ENCODE results near the gene DLGAP3. TPM values are rescaled to one million over a fixed set of nuclear protein-coding genes. Genes with fewer than 3 reads are reported as not detected.

The DLGAP3 gene
- polyA plus RNA-seq, 1 donor from 2014 or later = 2.9 TPM

- no peak overlapping the region for H3K4me3 ChIP-seq (ENCODE audit: low read length)
- no peak overlapping the region for H3K27ac ChIP-seq (ENCODE audit: low read length)
- H3K36me3 ChIP-seq (ENCODE audit: insufficient read depth, low read length) = no peaks in the 10 kb centered on the region
- TF ChIP-seq RAD21 (conservative IDR thresholded peaks at IDR 0.05) = no peak
- no peak for TF ChIP-seq POLR2AphosphoS5 (IDR thresholded peaks at IDR 0.05)
- no peak for TF ChIP-seq CTCF (IDR thresholded peaks at IDR 0.05; ENCODE audit: poor library complexity, severe bottlenecking)
- no peak for TF ChIP-seq EP300 (conservative IDR thresholded peaks at IDR 0.05; ENCODE audit: poor library complexity, severe bottlenecking)
- TF ChIP-seq SMC3 (conservative IDR thresholded peaks at IDR 0.05; ENCODE audit: poor library complexity) = no peak
- TF ChIP-seq REST (IDR thresholded peaks at IDR 0.05; ENCODE audit: borderline replicate concordance) = no peak
- TF ChIP-seq MXI1 (conservative IDR thresholded peaks at IDR 0.05; ENCODE audit: poor library complexity, severe bottlenecking) = no peak
- no peak for TF ChIP-seq EZH2 (IDR thresholded peaks at IDR 0.05; ENCODE audit: borderline replicate concordance, insufficient read depth, low read length, poor library complexity, severe bottlenecking)
- no peak for TF ChIP-seq TAF1 (IDR thresholded peaks at IDR 0.05; ENCODE audit: low read depth)
- H3K4me2 ChIP-seq (ENCODE audit: low read length) = no peak overlapping the region
- no peaks in the 10 kb centered on the region for H3K27me3 ChIP-seq (ENCODE audit: insufficient read depth, low read depth, low read length)
- no peaks in the 10 kb centered on the region for H3F3A ChIP-seq (ENCODE audit: insufficient read depth, low read length, poor library complexity, severe bottlenecking)
- no peak overlapping the region for H2AFZ ChIP-seq (ENCODE audit: low read depth, low read length)
- H4K20me1 ChIP-seq (ENCODE audit: insufficient read depth) = no peaks in the 10 kb centered on the region
- no peak overlapping the region for H3K9ac ChIP-seq (ENCODE audit: low read length)
- no peaks in the 10 kb centered on the region for H3K9me2 ChIP-seq (ENCODE audit: insufficient read depth, low read length)
- no peaks in the 10 kb centered on the region for H3K79me2 ChIP-seq (replicated peaks; ENCODE audit: insufficient read depth, low read length)
- H3K9me3 ChIP-seq (ENCODE audit: low read length) = no peaks in the 10 kb centered on the region
Observed at GRCh38 chr1:34868230-34869049, 61.0 kb downstream of the DLGAP3 start.

GRCh38 chr1:34867415-34867814 is 62.0 kb downstream of the DLGAP3 start:
- H4K20me1 ChIP-seq (ENCODE audit: insufficient read depth) = no peaks in the 10 kb centered on the region
- no peak overlapping the region for H3K27ac ChIP-seq (ENCODE audit: low read length)
- H3F3A ChIP-seq (ENCODE audit: insufficient read depth, low read length, poor library complexity, severe bottlenecking) = no peaks in the 10 kb centered on the region
- no peaks in the 10 kb centered on the region for H3K9me3 ChIP-seq (ENCODE audit: low read length)
- H3K79me2 ChIP-seq (replicated peaks; ENCODE audit: insufficient read depth, low read length) = no peaks in the 10 kb centered on the region
- H3K36me3 ChIP-seq (ENCODE audit: insufficient read depth, low read length) = no peaks in the 10 kb centered on the region
- H3K9ac ChIP-seq (ENCODE audit: low read length) = no peak overlapping the region
- H3K4me2 ChIP-seq (ENCODE audit: low read length) = no peak overlapping the region
- no peak overlapping the region for H2AFZ ChIP-seq (ENCODE audit: low read depth, low read length)
- H3K4me3 ChIP-seq (ENCODE audit: low read length) = no peak overlapping the region
- TF ChIP-seq TAF1 (IDR thresholded peaks at IDR 0.05; ENCODE audit: low read depth) (no peak), POLR2AphosphoS5 (IDR thresholded peaks at IDR 0.05) (no peak), EP300 (conservative IDR thresholded peaks at IDR 0.05; ENCODE audit: poor library complexity, severe bottlenecking) (no peak), REST (IDR thresholded peaks at IDR 0.05; ENCODE audit: borderline replicate concordance) (no peak), RAD21 (conservative IDR thresholded peaks at IDR 0.05) (no peak), CTCF (IDR thresholded peaks at IDR 0.05; ENCODE audit: poor library complexity, severe bottlenecking) (no peak)
- no peaks in the 10 kb centered on the region for H3K27me3 ChIP-seq (ENCODE audit: insufficient read depth, low read depth, low read length)
- no peaks in the 10 kb centered on the region for H3K9me2 ChIP-seq (ENCODE audit: insufficient read depth, low read length)
